ENCODE results near the gene ABCB8. TPM values are rescaled to one million over a fixed set of nuclear protein-coding genes. Genes with fewer than 3 reads are reported as not detected.
A peak's percentile ranks its signal among the peaks of the same experiment; 100 is the strongest.

ABCB8 gene
- total and polyA plus RNA-seq, 2 of the 8 experiments (the other 6 are each of a cell fraction or from before 2014, with no cell fraction given), result 17.7 to 27.0 TPM

- FAIRE-seq (no peak), DNase-seq (ENCODE audit: low read depth in 1 of 2, low spot score in 2 of 2) (no peak)
- Histone ChIP-seq H2BK5ac (ENCODE audit: low read depth, low read length) (no peak overlapping the region), H3K14ac (ENCODE audit: insufficient read length) (no peak overlapping the region), H3K79me2 (ENCODE audit: control insufficient read depth in 1 of 2, insufficient read depth in 2 of 2, low read length in 2 of 2) (peaks cover 6 to 51% of the 10 kb centered on the region in 2 experiments; a peak in 3 of 4 replicates), H4K8ac (ENCODE audit: extremely low read depth, insufficient read depth, low read length) (no peak overlapping the region; the same call in 1 of the 2 replicates), H4K5ac (ENCODE audit: insufficient read length, low read depth, low read length) (no peak overlapping the region), H3K9ac (replicated peaks in 1 of 4; ENCODE audit: extremely low read depth in 1 of 4, low read depth in 3 of 4, low read length in 3 of 4) (peak overlapping the region in 2 of 4 experiments; percentile 60 to 67; a peak in 4 of 7 replicates), H2BK120ac (replicated peaks; ENCODE audit: low read depth, low read length) (no peak overlapping the region), H3K23ac (ENCODE audit: insufficient read length) (no peak overlapping the region), H2AFZ (ENCODE audit: low read length) (no peak overlapping the region), H3K56ac (replicated peaks; ENCODE audit: insufficient read length, low read depth, low read length) (no peak overlapping the region), H3K18ac (ENCODE audit: extremely low read depth, low read length) (no peak overlapping the region), H2BK20ac (ENCODE audit: low read length) (no peak overlapping the region), H2AK5ac (ENCODE audit: low read depth, low read length) (no peak overlapping the region), H3K4ac (replicated peaks; ENCODE audit: insufficient read length, low read depth, low read length) (peak overlapping the region; percentile 32), H3K79me1 (ENCODE audit: low read depth, low read length) (peaks cover 7% of the 10 kb centered on the region; the same call in 1 of the 2 replicates), H3K4me1 (replicated peaks in 1 of 4; ENCODE audit: control insufficient read depth in 3 of 4, insufficient read depth in 4 of 4, low read length in 3 of 4) (peaks cover 6 to 40% (median 23%) of the 10 kb centered on the region in 4 experiments), H3K4me2 (ENCODE audit: insufficient read depth in 1 of 2, low read depth in 2 of 2, low read length in 2 of 2) (peak overlapping the region; percentile 73 to 83), H3K9me3 (ENCODE audit: insufficient read depth in 2 of 2, low read depth in 1 of 2, low read length in 1 of 2) (no peaks in the 10 kb centered on the region), H3K4me3 (ENCODE audit: extremely low read depth in 1 of 4, insufficient read depth in 2 of 4, low read depth in 3 of 4, low read length in 4 of 4) (peak overlapping the region; percentile 58 to 75 (median 66)), H2BK15ac (ENCODE audit: low read length) (0 out of 2 replicates have a peak overlapping the region, but pooled peaks have one; percentile 53), H3K36me3 (ENCODE audit: control insufficient read depth in 2 of 4, insufficient read depth in 4 of 4, low read length in 3 of 4) (no peaks in the 10 kb centered on the region), H3K27ac (ENCODE audit: low read depth, low read length) (no peak overlapping the region), H2BK12ac (ENCODE audit: low read depth, low read length) (no peak overlapping the region), H3K23me2 (ENCODE audit: low read depth, low read length) (peaks cover 20% of the 10 kb centered on the region; the same call in 1 of the 2 replicates), H3K27me3 (replicated peaks in 1 of 4; ENCODE audit: control insufficient read depth in 3 of 4, extremely low read depth in 1 of 4, insufficient read depth in 3 of 4, low read length in 3 of 4) (peaks cover 0 to 28% (median 14%) of the 10 kb centered on the region in 4 experiments; a peak in 6 of 7 replicates), H4K91ac (replicated peaks; ENCODE audit: insufficient read length, low read length) (no peak overlapping the region), H4K20me1 (replicated peaks in 1 of 2; ENCODE audit: control insufficient read depth in 1 of 2, insufficient read depth in 2 of 2, low read length in 2 of 2) (peaks cover 32 to 47% of the 10 kb centered on the region in 2 experiments)
- WGBS, 2 experiments (ENCODE audit: extremely low coverage in 1 of 2, insufficient coverage in 1 of 2, insufficient read length in 1 of 2, insufficient replicate concordance in 2 of 2, low coverage in 1 of 2, low lambda C conversion rate in 2 of 2, missing lambda C conversion rate in 1 of 2), result 13% methylated on average over 16 of the region's 16 CpGs; no CpG with 5 or more reads in 1 of the 2 experiments
- CTCF ChIA-PET (ENCODE audit: partially characterized antibody), result interaction anchor here (0.8 to 15.1 kb wide), 13 partner anchors 11 to 139 kb away, joined by 3 to 448 read pairs (median 4); partner anchors contain the start of genes ABCB8 and ABCF2
- POLR2A ChIA-PET (ENCODE audit: partially characterized antibody), result interaction anchor here (0.6 to 4.9 kb wide), 7 partner anchors 11 to 69 kb away, joined by 3 to 33 read pairs (median 3); partner anchors contain the start of gene ABCB8
- TF ChIP-seq BRCA1 (IDR thresholded peaks at IDR 0.05; ENCODE audit: low read depth, low read length) (no peak), SIRT6 (IDR thresholded peaks at IDR 0.05; ENCODE audit: low read length) (no peak), CREB1 (IDR thresholded peaks at IDR 0.05) (no peak), GTF2F1 (IDR thresholded peaks at IDR 0.05; ENCODE audit: borderline replicate concordance, low read depth, low read length) (no peak), ZNF274 (IDR thresholded peaks at IDR 0.05; ENCODE audit: borderline replicate concordance, extremely low read depth, low read length) (no peak), GABPA (IDR thresholded peaks at IDR 0.05; ENCODE audit: borderline replicate concordance, insufficient read depth, low read length) (no peak), SP1 (IDR thresholded peaks at IDR 0.05; ENCODE audit: low read depth, low read length) (no peak), YY1 (IDR thresholded peaks at IDR 0.05; ENCODE audit: low read depth, low read length) (no peak), TEAD4 (IDR thresholded peaks at IDR 0.05; ENCODE audit: low read depth, low read length) (no peak), POU5F1 (IDR thresholded peaks at IDR 0.05; ENCODE audit: low read depth, low read length) (no peak)
- TF ChIP-seq, protein P1, sequence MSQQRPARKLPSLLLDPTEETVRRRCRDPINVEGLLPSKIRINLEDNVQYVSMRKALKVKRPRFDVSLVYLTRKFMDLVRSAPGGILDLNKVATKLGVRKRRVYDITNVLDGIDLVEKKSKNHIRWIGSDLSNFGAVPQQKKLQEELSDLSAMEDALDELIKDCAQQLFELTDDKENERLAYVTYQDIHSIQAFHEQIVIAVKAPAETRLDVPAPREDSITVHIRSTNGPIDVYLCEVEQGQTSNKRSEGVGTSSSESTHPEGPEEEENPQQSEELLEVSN (IDR thresholded peaks at IDR 0.05), result no peak
Observed at GRCh38 chr7:151088019-151088855, 60.0 kb downstream of the ABCB8 start.
